Natural killer cell treated with Interleukin-12 subunit alpha and Interleukin-12 subunit beta and Interleukin-15 and Interleukin-18, amount 100 ng/mL, for 72 hours (primary cell): ENCODE data around the gene A4GALT. TPM values are rescaled to one million over a fixed set of nuclear protein-coding genes. Genes with fewer than 3 reads are reported as not detected.
"Not testable (repeated sequence)": the region's sequence is repeated elsewhere in the genome, so short reads cannot be mapped to it uniquely, and the experiment has no call there.

Experiments
- ATAC-seq, 2 donors: fragments of 150-1000 bp; cut with Tn5 transposase in 1 of 2; sonication (Bioruptor Pico), chemical (Tn5 transposase) in 1 of 2; 2 replicates each; pipeline ENCODE4 v1.10.0; 2021
- DNase-seq: peaks from one replicate; pipeline ENCODE4 v3.0.0; 2022; ENCODE audit warnings: low spot score
- H3K27ac Mint-ChIP-seq, 2 donors: 1 replicate in 1 of 2; 2 replicates in 1 of 2; pipeline ENCODE4 v1.8.0; 2022; ENCODE audit warnings: mixed read lengths in 2 of 2, mild to moderate bottlenecking in 1 of 2, moderate library complexity in 1 of 2
- H3K27me3 Mint-ChIP-seq, 2 donors: 1 replicate in 1 of 2; 2 replicates in 1 of 2; pipeline ENCODE4 v1.8.0; 2022; ENCODE audit warnings: mixed read lengths in 2 of 2
- H3K36me3 Mint-ChIP-seq: one replicate; pipeline ENCODE4 v1.8.0; 2022; ENCODE audit warnings: mixed read lengths
- H3K4me1 Mint-ChIP-seq, 2 donors: 1 replicate in 1 of 2; 2 replicates in 1 of 2; pipeline ENCODE4 v1.8.0; 2022; ENCODE audit warnings: low read depth in 2 of 2, mixed read lengths in 2 of 2, mild to moderate bottlenecking in 1 of 2
- H3K4me3 Mint-ChIP-seq: one replicate; pipeline ENCODE4 v1.8.0; 2022; ENCODE audit warnings: mixed read lengths
- H3K9me3 Mint-ChIP-seq: 2 replicates; pipeline ENCODE4 v1.8.0; 2022; ENCODE audit warnings: mixed read lengths
- total RNA-seq, 2 donors: library from RNA; stranded (reverse); gene quantifications; one replicate each; pipeline ENCODE4 v1.2.3, GENCODE V29; 2022

A4GALT gene
- total RNA-seq, 2 donors from 2014 or later = 0.33 TPM; not detected in 1

DNA sequence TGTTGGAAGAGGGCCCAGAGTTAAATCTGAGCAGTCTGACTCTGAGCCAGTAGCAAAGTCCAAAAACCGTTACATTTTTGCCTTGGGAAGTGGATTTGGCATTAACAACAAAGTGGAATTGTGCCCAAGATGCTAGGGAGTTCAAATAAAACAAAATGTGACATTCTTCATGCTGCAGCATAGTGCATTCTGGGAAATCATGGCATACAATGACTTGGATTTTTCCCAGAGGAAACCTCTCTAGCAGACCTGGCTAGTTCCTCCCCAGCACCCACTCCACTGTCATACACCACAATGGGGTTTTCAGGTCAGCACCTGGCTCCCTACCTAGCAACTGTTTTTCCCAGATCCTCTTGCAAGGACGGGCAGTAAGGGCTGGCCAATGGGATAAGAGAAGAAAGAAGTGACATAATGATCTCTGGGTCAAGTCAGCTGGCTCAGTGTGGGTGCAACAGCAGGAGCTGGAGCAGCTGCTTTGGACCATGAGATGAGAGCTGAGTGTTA lies 46.7 kb downstream of the A4GALT start:
- peaks cover 6 to 11% of the 10 kb centered on the region in 2 donors for H3K27me3 Mint-ChIP-seq
- DNase-seq (no peak), ATAC-seq (no peak)
- H3K36me3 Mint-ChIP-seq = no peaks in the 10 kb centered on the region
- H3K4me3 Mint-ChIP-seq = no peak overlapping the region
- no peaks in the 10 kb centered on the region for H3K9me3 Mint-ChIP-seq
- no peak overlapping the region for H3K27ac Mint-ChIP-seq
- peaks cover 6 to 7% of the 10 kb centered on the region in 2 donors for H3K4me1 Mint-ChIP-seq

DNA sequence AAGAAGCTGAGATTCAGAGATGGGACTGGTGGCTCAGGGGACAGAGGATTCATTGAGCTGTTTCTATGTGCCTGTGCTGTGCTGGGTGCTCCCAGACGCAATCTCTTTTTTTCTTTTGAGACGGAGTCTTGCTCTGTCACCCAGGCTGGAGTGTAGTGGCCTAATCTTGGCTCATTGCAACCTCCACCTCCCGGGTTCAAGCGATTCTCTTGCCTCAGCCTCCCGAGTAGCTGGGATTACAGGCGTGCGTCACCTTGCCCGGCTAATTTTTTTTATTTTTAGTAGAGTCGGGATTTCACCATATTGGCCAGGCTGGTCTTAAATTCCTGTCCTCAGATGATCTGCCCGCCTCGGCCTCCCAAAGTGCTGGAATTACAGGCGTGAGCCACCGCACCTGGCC lies 47.6 kb downstream of the A4GALT start:
- ATAC-seq, H3K9me3 Mint-ChIP-seq, DNase-seq, H3K36me3 Mint-ChIP-seq, H3K4me3 Mint-ChIP-seq, H3K27ac Mint-ChIP-seq, H3K4me1 Mint-ChIP-seq: not testable (repeated sequence)
- peaks cover 4 to 12% of the 10 kb centered on the region in 2 donors for H3K27me3 Mint-ChIP-seq

DNA sequence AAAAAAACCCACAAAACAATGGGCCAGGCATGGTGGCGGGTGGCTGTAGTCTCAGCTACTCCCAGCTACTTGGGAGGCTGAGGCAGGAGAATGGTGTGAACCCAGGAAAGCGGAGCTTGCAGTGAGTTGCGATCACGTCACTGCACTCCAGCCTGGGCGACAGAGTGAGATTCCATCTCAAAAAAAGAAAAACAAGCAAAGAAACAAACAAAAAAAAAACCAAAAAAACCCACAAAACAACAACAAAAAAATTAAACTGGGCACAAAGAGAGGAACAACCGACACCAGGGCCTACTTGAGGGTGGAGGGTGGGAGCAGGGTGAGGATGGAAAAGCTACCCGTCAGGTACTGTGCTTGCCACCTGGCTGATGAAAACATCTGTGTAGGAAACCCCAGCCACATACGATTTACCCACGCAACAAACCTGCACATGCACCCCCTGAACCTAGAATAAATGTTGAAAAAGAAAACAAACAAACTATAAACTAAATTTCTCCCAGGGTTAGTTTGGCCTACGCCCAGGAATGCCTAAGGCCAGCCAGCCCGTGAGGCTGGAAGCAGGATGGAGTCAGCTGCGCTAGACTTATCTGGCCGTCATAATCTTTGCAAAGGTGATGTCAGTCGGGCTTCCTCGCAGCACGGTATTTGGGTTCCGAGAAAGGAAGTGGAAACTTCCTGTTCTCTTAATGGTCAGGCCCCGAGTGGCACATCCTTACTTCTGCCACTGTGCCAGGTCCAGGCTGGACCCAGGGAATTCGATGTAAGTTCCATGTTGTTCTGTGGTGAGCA lies 49.6 kb downstream of the A4GALT start:
- Mint-ChIP-seq H3K9me3 (no peaks in the 10 kb centered on the region), H3K36me3 (no peaks in the 10 kb centered on the region), H3K27ac (peak overlapping the region in 1 of 2 donors; percentile 65), H3K4me3 (no peak overlapping the region), H3K27me3 (peaks cover 0 to 11% of the 10 kb centered on the region in 2 donors), H3K4me1 (peaks cover 6 to 7% of the 10 kb centered on the region in 2 donors)
- DNase-seq = no peak
- ATAC-seq = peak; percentile 36 to 43

DNA sequence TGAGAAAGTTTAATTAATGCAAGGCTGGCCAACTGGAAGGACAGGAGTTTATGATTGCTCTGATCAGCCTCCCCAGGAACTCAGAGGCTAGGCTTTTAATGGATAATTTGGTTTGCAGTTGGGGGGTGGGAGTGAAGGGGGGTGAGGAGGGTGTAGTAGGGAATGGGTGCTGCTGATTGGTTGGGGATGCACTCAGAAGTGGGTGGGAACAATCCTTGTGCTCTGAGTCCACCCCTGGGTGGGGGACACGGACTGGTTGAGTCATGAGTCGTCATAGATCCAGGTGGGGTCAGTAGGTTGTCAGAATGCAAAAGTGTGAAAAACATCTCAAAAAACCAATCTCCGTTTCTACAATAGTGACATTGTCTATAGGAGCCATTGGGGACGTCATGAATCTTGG lies 50.6 kb downstream of the A4GALT start:
- Mint-ChIP-seq H3K9me3 (no peaks in the 10 kb centered on the region), H3K4me1 (peaks cover 6 to 7% of the 10 kb centered on the region in 2 donors), H3K27me3 (peaks cover 0 to 11% of the 10 kb centered on the region in 2 donors), H3K36me3 (no peaks in the 10 kb centered on the region), H3K27ac (peak overlapping the region in 1 of 2 donors; percentile 65), H3K4me3 (no peak overlapping the region)
- DNase-seq = no peak
- no peak for ATAC-seq

DNA sequence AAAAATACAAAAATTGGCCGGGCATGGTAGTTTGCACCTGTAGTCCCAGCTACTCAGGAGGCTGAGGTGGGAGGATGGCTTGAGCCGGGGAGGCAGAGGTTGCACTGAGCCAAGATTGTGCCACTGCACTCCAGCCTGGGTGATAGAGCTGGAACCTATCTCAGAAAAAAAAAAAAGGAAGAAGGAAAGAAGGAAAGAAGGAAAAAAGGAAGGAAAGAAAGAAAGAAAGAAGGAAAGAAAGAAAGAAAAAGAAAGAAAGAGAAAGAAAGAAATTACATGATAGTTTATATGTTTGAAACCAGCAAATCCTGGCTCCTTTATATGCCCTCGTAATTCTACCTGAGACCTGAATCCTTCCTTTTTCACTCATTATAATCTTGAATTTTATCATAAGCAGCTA lies 54.3 kb downstream of the A4GALT start:
- not testable (repeated sequence) for ATAC-seq, H3K27ac Mint-ChIP-seq, H3K4me3 Mint-ChIP-seq, H3K27me3 Mint-ChIP-seq, H3K36me3 Mint-ChIP-seq, H3K9me3 Mint-ChIP-seq, H3K4me1 Mint-ChIP-seq, DNase-seq

DNA sequence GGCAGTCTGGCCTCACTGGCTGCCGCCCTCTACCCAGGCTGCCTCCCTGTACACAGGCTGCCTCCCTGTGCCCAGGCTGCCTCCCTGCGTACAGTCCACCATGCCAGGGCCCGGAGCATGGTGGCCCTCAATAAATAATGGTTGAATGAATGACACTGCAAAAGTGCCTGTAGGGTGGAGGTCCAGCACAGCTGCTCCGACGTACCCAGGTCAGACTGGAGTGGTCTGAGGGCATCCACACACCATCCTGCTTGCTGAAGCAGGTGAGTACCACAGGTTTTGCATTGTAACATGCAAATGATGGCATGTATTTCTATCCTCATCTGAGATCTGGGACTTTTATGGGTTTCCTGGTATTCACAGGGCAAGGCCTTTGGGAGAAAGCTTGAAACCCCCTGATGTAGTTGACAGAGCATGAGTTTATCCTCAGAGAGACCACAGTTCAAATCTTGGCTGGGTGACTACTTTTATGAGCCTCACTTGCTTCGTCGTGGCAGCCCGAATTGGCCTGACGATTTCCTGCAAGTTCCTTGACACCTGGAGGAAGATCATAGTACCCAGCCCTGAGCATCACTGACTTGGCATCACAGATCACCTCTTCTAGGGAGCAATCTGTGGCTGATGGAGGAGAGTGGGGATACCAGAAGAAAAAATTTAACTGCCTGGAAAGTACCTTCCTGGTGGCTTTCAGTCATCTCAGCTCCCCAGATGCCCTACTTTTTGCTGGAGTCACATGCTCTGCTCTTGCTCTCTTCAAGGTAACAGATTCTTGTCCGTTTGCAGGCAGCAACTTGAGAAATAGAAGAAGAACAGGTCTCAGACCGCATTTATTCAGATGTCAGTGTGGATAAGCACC lies 55.5 kb downstream of the A4GALT start:
- DNase-seq (no peak), ATAC-seq (peak in 1 of 2 donors; percentile 25)
- Mint-ChIP-seq H3K36me3 (no peaks in the 10 kb centered on the region), H3K4me3 (no peak overlapping the region), H3K9me3 (no peaks in the 10 kb centered on the region), H3K4me1 (peaks cover 0 to under 1% of the 10 kb centered on the region in 2 donors), H3K27me3 (peaks cover 0 to 7% of the 10 kb centered on the region in 2 donors), H3K27ac (no peak overlapping the region)

DNA sequence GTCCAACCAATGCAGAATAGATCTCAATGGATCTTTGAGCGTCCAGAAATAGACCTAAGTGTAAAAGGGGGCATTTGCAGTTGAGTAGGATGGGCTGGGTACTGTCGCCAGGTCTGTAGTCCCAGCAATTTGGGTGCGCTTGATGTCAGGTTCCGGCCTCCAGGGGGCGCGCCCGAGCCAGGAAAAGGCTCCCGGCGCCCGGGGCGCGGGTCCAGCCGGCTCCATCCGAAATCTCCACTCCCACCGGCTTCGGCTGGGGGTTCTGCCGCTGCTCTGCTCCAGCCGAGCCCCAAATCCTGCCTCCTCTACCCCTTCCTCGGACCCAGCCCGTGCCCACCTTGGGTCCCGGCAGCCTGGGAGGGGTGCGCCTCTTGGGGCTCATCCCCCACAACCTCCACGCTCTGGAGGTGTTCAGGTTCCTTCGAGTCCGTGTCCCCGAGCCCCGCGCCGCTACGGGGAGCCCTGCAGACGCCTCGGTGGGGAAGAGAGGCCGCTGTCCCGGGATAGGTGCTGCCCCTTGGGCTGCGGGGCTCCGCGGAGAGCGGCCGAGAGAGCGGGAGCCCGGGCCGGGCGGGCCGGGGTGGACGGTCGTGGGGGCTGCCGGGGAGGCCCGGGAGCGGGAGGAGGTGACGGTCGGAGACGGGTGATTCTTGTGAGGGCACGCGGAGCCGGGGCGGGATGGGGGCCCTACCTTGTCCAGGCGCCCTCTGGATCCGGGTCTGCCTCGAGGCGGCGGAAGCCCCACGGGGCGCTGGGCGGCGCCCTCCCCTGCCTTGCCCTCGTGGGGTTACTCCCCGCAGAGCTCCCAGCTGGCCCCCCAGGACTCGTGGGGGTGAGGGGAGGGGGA lies 58.5 kb downstream of the A4GALT start:
- peak overlapping the region; percentile 34 for H3K4me3 Mint-ChIP-seq
- no peaks in the 10 kb centered on the region for H3K27me3 Mint-ChIP-seq
- no peak overlapping the region for H3K27ac Mint-ChIP-seq
- DNase-seq (peak; percentile 85), ATAC-seq (peak; percentile 84 to 85)
- no peaks in the 10 kb centered on the region for H3K9me3 Mint-ChIP-seq
- no peaks in the 10 kb centered on the region for H3K36me3 Mint-ChIP-seq
- H3K4me1 Mint-ChIP-seq = peaks cover 5 to 7% of the 10 kb centered on the region in 2 donors

DNA sequence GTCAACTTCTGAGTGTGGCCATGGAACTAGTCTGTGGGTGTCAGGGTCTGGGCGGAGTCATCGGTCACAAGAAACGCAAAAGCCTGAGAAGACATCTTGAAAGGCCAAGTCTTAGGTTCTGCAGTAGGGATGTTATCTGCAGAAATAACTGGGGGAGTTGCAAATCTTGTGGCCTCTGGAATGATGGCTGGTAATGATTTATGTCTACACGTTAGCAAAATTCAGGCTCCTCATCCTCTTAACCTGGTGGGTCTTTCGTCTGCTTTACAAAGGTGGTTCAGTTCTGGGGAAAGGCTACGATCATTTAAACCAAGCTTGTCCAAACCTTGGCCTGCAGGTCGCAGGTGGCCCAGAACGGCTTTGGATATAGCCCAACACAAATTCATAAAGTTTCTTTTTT lies 64.1 kb downstream of the A4GALT start:
- Mint-ChIP-seq H3K9me3 (no peaks in the 10 kb centered on the region), H3K36me3 (no peaks in the 10 kb centered on the region), H3K4me1 (peaks cover 5 to 8% of the 10 kb centered on the region in 2 donors), H3K4me3 (no peak overlapping the region), H3K27ac (no peak overlapping the region), H3K27me3 (no peaks in the 10 kb centered on the region)
- DNase-seq (no peak), ATAC-seq (no peak)

DNA sequence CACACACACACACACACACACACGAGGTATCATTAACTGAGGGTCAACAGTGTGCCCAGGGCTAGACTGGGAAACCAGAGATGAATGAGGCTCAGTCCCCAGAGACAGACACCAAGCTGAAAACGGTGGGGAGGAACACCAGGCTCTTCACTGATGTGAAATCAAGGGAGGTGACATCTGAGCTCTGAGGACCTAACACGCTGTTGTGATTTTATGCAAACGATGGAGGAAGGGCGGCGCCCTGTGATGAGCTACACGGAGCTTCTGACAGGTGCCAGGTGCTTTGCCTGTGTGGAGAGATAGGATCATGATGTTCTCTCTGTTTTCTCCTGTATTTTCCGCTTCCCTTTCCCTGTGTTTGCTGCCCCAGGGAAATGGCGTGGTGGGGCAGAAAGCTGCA lies 65.0 kb downstream of the A4GALT start:
- H3K4me3 Mint-ChIP-seq = no peak overlapping the region
- no peaks in the 10 kb centered on the region for H3K9me3 Mint-ChIP-seq
- DNase-seq = no peak
- H3K4me1 Mint-ChIP-seq = peaks cover 5 to 11% of the 10 kb centered on the region in 2 donors
- ATAC-seq = no peak
- peak overlapping the region in 1 of 2 donors; percentile 51 for H3K27ac Mint-ChIP-seq
- H3K27me3 Mint-ChIP-seq = no peaks in the 10 kb centered on the region
- H3K36me3 Mint-ChIP-seq = no peaks in the 10 kb centered on the region

DNA sequence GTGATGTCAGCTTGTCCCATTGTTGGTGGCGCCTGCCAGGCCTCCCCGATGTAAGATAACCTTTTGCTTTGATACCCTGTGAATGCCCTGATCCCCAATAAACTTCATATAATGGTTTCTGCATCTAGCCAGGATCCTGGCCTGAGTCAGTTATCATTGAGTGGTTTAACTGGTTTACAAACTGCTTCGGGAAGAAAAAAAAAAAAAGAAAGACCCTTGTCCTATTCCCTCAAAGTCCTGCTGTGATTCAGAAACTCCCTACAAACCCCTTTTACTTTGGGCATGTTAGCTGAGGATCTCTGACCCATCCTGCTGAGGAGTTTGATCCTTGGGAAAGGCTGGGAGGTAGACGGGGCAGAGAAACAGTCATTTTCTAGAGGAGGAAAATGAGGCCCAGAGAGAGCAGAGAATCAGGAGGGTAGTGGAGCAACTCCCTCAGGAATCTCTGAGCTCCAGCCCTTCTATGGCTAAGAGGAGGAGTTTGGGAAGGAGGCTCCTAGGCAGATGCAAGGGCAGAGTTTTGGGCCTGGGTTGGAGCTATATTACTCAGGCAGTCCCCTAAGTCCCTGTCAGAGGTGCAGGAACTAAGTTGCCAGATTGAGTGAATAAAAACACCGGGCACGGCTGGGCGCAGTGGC lies 66.1 kb downstream of the A4GALT start:
- Mint-ChIP-seq H3K27me3 (no peaks in the 10 kb centered on the region), H3K27ac (no peak overlapping the region), H3K4me1 (peaks cover 5 to 11% of the 10 kb centered on the region in 2 donors), H3K36me3 (no peaks in the 10 kb centered on the region), H3K4me3 (no peak overlapping the region), H3K9me3 (no peaks in the 10 kb centered on the region)
- DNase-seq (no peak), ATAC-seq (no peak)

DNA sequence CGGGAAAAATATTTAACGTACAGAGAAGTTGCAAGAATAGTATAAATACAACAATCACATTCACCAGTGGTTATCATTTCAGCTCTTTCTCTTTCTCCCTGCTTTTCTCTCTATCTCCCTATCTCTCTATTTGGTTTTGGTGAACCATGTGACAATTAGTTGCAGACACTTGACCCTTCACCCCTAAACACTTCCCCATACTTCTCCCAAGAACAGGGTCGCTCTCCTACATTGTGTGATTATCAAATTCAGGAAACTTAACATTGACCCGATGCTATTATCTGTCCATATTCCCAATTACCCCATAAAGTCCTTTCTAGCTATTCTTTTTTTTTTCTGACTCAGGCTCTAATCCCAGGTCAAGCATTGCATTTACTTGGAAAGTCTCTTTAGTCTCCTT lies 66.7 kb downstream of the A4GALT start:
- DNase-seq (no peak), ATAC-seq (no peak)
- no peak overlapping the region for H3K4me3 Mint-ChIP-seq
- no peaks in the 10 kb centered on the region for H3K27me3 Mint-ChIP-seq
- H3K27ac Mint-ChIP-seq = no peak overlapping the region
- no peaks in the 10 kb centered on the region for H3K36me3 Mint-ChIP-seq
- H3K4me1 Mint-ChIP-seq = peaks cover 5 to 11% of the 10 kb centered on the region in 2 donors
- no peaks in the 10 kb centered on the region for H3K9me3 Mint-ChIP-seq

DNA sequence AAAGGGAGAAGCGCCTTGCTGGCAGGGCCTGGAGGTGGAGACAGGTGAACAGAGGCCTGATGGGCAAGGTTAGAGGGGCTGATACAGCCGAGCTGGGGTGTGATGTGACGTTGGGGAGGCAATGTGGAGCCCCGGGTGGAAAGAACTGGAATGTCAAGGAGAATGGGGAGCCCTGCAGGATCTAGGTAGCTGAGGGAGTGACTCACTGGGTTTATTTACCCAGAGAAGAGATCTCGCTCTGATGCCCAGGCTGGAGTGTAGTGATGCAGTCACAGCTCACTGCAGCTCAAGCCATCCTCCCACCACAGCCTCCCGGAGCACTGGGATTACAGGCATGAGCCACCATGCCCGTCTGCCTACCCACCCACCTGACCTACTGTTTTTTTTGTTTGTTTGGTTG lies 69.5 kb downstream of the A4GALT start:
- ATAC-seq (no peak), DNase-seq (no peak)
- no peaks in the 10 kb centered on the region for H3K36me3 Mint-ChIP-seq
- H3K9me3 Mint-ChIP-seq = no peaks in the 10 kb centered on the region
- peaks cover 12 to 13% of the 10 kb centered on the region in 2 donors for H3K4me1 Mint-ChIP-seq
- H3K27me3 Mint-ChIP-seq = no peaks in the 10 kb centered on the region
- no peak overlapping the region for H3K27ac Mint-ChIP-seq
- H3K4me3 Mint-ChIP-seq = no peak overlapping the region
